ENCODE measurements around the gene SSR3. TPM values are rescaled to one million over a fixed set of nuclear protein-coding genes. Genes with fewer than 3 reads are reported as not detected.
"Not testable (repeated sequence)": the region's sequence is repeated elsewhere in the genome, so short reads cannot be mapped to it uniquely, and the experiment has no call there.

Gene SSR3
- total and polyA plus RNA-seq, 2 of the 8 experiments (the other 6 are each of a cell fraction or from before 2014, with no cell fraction given) = 92.7 to 208 TPM

DNA sequence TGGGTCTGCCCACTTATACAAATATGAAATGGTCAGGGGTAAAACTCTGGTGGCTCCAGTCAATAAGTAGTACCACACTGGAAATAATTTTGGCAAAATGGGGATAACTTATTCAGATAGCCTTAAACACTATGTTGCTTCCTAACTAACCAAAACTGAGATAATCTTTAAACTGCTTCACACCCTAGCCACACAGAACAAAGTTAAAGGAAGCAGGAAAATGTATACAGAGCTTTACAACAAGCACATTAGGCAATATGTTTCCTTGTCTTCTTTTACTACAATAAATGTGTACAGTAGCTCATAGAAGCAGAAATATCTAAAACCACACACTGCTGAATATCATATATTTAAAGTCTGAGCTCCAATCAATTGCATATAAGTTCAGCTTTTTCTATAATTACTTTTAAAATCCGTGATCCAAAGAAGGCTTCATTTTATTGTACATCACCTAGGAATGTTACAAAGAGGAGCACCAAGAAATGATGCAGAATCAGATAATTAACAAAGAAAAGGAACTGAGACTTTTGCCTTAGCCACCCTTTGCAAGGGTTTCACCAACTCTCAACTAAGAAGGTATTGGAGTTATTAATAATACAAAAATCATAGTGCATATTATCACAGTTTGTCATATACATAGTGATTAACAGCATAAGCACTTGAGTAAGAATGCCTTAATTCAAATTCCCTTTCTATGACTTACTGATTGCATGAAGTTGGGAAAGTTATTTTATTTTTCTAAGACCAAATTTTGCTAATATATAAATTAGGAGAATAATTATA lies 9.2 kb upstream of the SSR3 start (continued):
- no peak for TF ChIP-seq SIX5 (IDR thresholded peaks at IDR 0.05; ENCODE audit: low read depth, low read length)
- no peak for TF ChIP-seq TCF12 (IDR thresholded peaks at IDR 0.05; ENCODE audit: low read depth, low read length)

DNA sequence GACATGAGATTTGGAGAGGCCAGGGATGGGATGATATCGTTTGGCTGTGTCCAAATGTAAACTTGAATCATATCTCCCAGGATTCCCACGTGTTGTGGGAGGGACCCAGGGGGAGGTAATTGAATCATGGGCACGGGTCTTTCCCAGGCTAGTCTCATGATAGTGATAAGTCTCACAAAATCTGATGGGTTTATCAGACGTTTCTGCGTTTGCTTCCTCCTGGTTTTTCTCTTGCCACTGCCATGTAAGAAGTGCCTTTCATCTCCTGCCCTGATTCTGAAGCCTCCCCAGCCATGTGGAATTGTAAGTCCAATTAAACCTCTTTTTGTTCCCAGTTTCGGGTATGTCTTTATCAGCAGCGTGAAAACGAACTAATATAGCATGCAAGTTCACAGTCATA lies 7.6 kb upstream of the SSR3 start:
- H3K36me3 ChIP-seq (ENCODE audit: control insufficient read depth in 2 of 4, insufficient read depth in 4 of 4, low read length in 3 of 4); H2BK120ac ChIP-seq (replicated peaks; ENCODE audit: low read depth, low read length); H4K5ac ChIP-seq (ENCODE audit: insufficient read length, low read depth, low read length); H2BK5ac ChIP-seq (ENCODE audit: low read depth, low read length); H3K4me2 ChIP-seq (ENCODE audit: insufficient read depth in 1 of 2, low read depth in 2 of 2, low read length in 2 of 2); H3K4me3 ChIP-seq (ENCODE audit: extremely low read depth in 1 of 4, insufficient read depth in 2 of 4, low read depth in 3 of 4, low read length in 4 of 4); H3K27ac ChIP-seq (ENCODE audit: low read depth, low read length); H4K20me1 ChIP-seq (replicated peaks in 1 of 2; ENCODE audit: control insufficient read depth in 1 of 2, insufficient read depth in 2 of 2, low read length in 2 of 2); H2AK5ac ChIP-seq (ENCODE audit: low read depth, low read length); H4K91ac ChIP-seq (replicated peaks; ENCODE audit: insufficient read length, low read length); H3K79me1 ChIP-seq (ENCODE audit: low read depth, low read length); H3K23ac ChIP-seq (ENCODE audit: insufficient read length); H3K27me3 ChIP-seq (replicated peaks in 1 of 4; ENCODE audit: control insufficient read depth in 3 of 4, extremely low read depth in 1 of 4, insufficient read depth in 3 of 4, low read length in 3 of 4); H2BK12ac ChIP-seq (ENCODE audit: low read depth, low read length); H3K23me2 ChIP-seq (ENCODE audit: low read depth, low read length); H2AFZ ChIP-seq (ENCODE audit: low read length); H3K79me2 ChIP-seq (ENCODE audit: control insufficient read depth in 1 of 2, insufficient read depth in 2 of 2, low read length in 2 of 2); FAIRE-seq; H2BK15ac ChIP-seq (ENCODE audit: low read length); H3K14ac ChIP-seq (ENCODE audit: insufficient read length); DNase-seq (ENCODE audit: low read depth in 1 of 2, low spot score in 2 of 2); H3K18ac ChIP-seq (ENCODE audit: extremely low read depth, low read length); H4K8ac ChIP-seq (ENCODE audit: extremely low read depth, insufficient read depth, low read length); H3K9me3 ChIP-seq (ENCODE audit: insufficient read depth in 2 of 2, low read depth in 1 of 2, low read length in 1 of 2); H2BK20ac ChIP-seq (ENCODE audit: low read length); H3K4ac ChIP-seq (replicated peaks; ENCODE audit: insufficient read length, low read depth, low read length); H3K56ac ChIP-seq (replicated peaks; ENCODE audit: insufficient read length, low read depth, low read length); H3K9ac ChIP-seq (replicated peaks in 1 of 4; ENCODE audit: extremely low read depth in 1 of 4, low read depth in 3 of 4, low read length in 3 of 4); H3K4me1 ChIP-seq (replicated peaks in 1 of 4; ENCODE audit: control insufficient read depth in 3 of 4, insufficient read depth in 4 of 4, low read length in 3 of 4): not testable (repeated sequence)
- WGBS, 2 experiments (ENCODE audit: extremely low coverage in 1 of 2, insufficient coverage in 1 of 2, insufficient read length in 1 of 2, insufficient replicate concordance in 2 of 2, low coverage in 1 of 2, low lambda C conversion rate in 2 of 2, missing lambda C conversion rate in 1 of 2) = 88% methylated on average over 8 of the region's 8 CpGs; no CpG with 5 or more reads in 1 of the 2 experiments
- ChIA-PET CTCF (ENCODE audit: partially characterized antibody) (interaction anchor here (1.2 kb wide), 2 partner anchors 8 to 575 kb away, joined by 3 read pairs; no protein-coding TSS in a partner anchor), POLR2A (ENCODE audit: partially characterized antibody) (interaction anchor here (0.6 to 2.9 kb wide), 2 partner anchors 8 to 187 kb away, joined by 3 to 11 read pairs; partner anchors contain the start of gene SSR3)
